HepG2 (cell line): ENCODE measurements around the gene ZNF644. TPM values are rescaled to one million over a fixed set of nuclear protein-coding genes. Genes with fewer than 3 reads are reported as not detected.

Experiments used
- ATF7 ChIP-seq, 2 experiments: fragments of 450-650 bp in 1 of 2; sonication (generic) in 1 of 2; formaldehyde crosslinking in 1 of 2; IDR thresholded peaks; 2 replicates each; pipeline versions ENCODE4 v1.4.0 to v1.6.1; 2016 to 2020; ENCODE audit warnings: antibody characterized with exemption in 1 of 2, mild to moderate bottlenecking in 1 of 2, missing genetic modification reagents in 1 of 2
- ATM ChIP-seq: fragments of 450-650 bp; IDR thresholded peaks from 2 replicates; pipeline ENCODE4 v1.7.1; 2017; ENCODE audit warnings: mild to moderate bottlenecking, borderline replicate concordance
- EEA1 ChIP-seq: sonication (generic); formaldehyde crosslinking; IDR thresholded peaks from 2 replicates; pipeline ENCODE4 v1.5.1; 2020; ENCODE audit warnings: mild to moderate bottlenecking, missing genetic modification reagents, borderline replicate concordance
- GZF1 ChIP-seq: sonication (generic); formaldehyde crosslinking; IDR thresholded peaks from 2 replicates; pipeline ENCODE4 v1.5.1; 2020; ENCODE audit warnings: mild to moderate bottlenecking, missing genetic modification reagents
- MLX ChIP-seq: IDR thresholded peaks from 2 replicates; pipeline ENCODE4 v1.6.1; 2016
- NFKBIZ ChIP-seq: IDR thresholded peaks from 2 replicates; pipeline ENCODE4 v1.6.1; 2018; ENCODE audit warnings: missing genetic modification reagents, missing compliant biosample characterization
- PHF20 ChIP-seq: sonication (generic); formaldehyde crosslinking; IDR thresholded peaks from 2 replicates; pipeline ENCODE4 v1.5.0; 2020; ENCODE audit warnings: mild to moderate bottlenecking, missing genetic modification reagents
- PHF21A ChIP-seq: sonication (generic); formaldehyde crosslinking; IDR thresholded peaks from 2 replicates; pipeline ENCODE4 v1.5.0; 2020; ENCODE audit warnings: mild to moderate bottlenecking, missing genetic modification reagents
- POGK ChIP-seq: sonication (generic); formaldehyde crosslinking; conservative IDR thresholded peaks from 2 replicates; pipeline ENCODE4 v1.8.0; 2022; ENCODE audit warnings: mild to moderate bottlenecking, moderate library complexity, missing genetic modification reagents
- RFXAP ChIP-seq: sonication (generic); formaldehyde crosslinking; IDR thresholded peaks from 2 replicates; pipeline ENCODE4 v1.4.0; 2020; ENCODE audit warnings: missing genetic modification reagents, borderline replicate concordance
- SNRNP70 ChIP-seq: fragments of 200-400 bp; formaldehyde crosslinking; IDR thresholded peaks from 2 replicates; pipeline ENCODE4 v1.6.1; 2017; ENCODE audit warnings: mild to moderate bottlenecking, low read depth, low read length, moderate library complexity
- ZBTB46 ChIP-seq: sonication (generic); formaldehyde crosslinking; IDR thresholded peaks from 2 replicates; pipeline ENCODE4 v1.4.0; 2020; ENCODE audit warnings: mild to moderate bottlenecking, missing genetic modification reagents, borderline replicate concordance
- ZNF224 ChIP-seq: sonication (generic); formaldehyde crosslinking; IDR thresholded peaks from 2 replicates; pipeline ENCODE4 v1.5.0; 2020; ENCODE audit warnings: mild to moderate bottlenecking, missing genetic modification reagents
- ZNF24 ChIP-seq: fragments of 450-650 bp; IDR thresholded peaks from 2 replicates; pipeline ENCODE4 v1.6.1; 2017; ENCODE audit warnings: antibody characterized with exemption, mild to moderate bottlenecking
- ZNF256 ChIP-seq: sonication (generic); formaldehyde crosslinking; conservative IDR thresholded peaks from 2 replicates; pipeline ENCODE4 v1.4.0; 2020; ENCODE audit warnings: missing genetic modification reagents
- ZNF382 ChIP-seq: sonication (generic); formaldehyde crosslinking; IDR thresholded peaks from 2 replicates; pipeline ENCODE4 v1.5.0; 2020; ENCODE audit warnings: missing genetic modification reagents, mild to moderate bottlenecking, borderline replicate concordance
- ZNF451 ChIP-seq: sonication (generic); formaldehyde crosslinking; IDR thresholded peaks from 2 replicates; pipeline ENCODE4 v1.5.0; 2020; ENCODE audit warnings: mild to moderate bottlenecking, missing genetic modification reagents
- ZNF552 ChIP-seq: sonication (generic); formaldehyde crosslinking; IDR thresholded peaks from 2 replicates; pipeline ENCODE4 v1.9.0; 2022; ENCODE audit warnings: missing genetic modification reagents, mild to moderate bottlenecking, borderline replicate concordance
- ZNF577 ChIP-seq: sonication (generic); formaldehyde crosslinking; IDR thresholded peaks from 2 replicates; pipeline ENCODE4 v1.4.0; 2020; ENCODE audit warnings: mild to moderate bottlenecking, low read depth, missing genetic modification reagents, borderline replicate concordance
- ZNF710 ChIP-seq: sonication (generic); formaldehyde crosslinking; IDR thresholded peaks from 2 replicates; pipeline ENCODE4 v1.5.0; 2020; ENCODE audit warnings: mild to moderate bottlenecking, missing genetic modification reagents, borderline replicate concordance
- ZNF766 ChIP-seq: sonication (generic); formaldehyde crosslinking; IDR thresholded peaks from 2 replicates; pipeline ENCODE4 v1.5.0; 2020; ENCODE audit warnings: missing genetic modification reagents, borderline replicate concordance
- ZNF788 ChIP-seq: sonication (generic); formaldehyde crosslinking; IDR thresholded peaks from 2 replicates; pipeline ENCODE4 v1.5.0; 2020; ENCODE audit warnings: mild to moderate bottlenecking, missing genetic modification reagents, borderline replicate concordance
- ZNF790 ChIP-seq: sonication (generic); formaldehyde crosslinking; IDR thresholded peaks from 2 replicates; pipeline ENCODE4 v1.8.0; 2022; ENCODE audit warnings: missing genetic modification reagents, mild to moderate bottlenecking, borderline replicate concordance
- ZNF83 ChIP-seq: sonication (generic); formaldehyde crosslinking; IDR thresholded peaks from 2 replicates; pipeline ENCODE4 v1.4.0; 2020; ENCODE audit warnings: missing genetic modification reagents, mild to moderate bottlenecking, borderline replicate concordance
- ZZZ3 ChIP-seq: sonication (generic); formaldehyde crosslinking; IDR thresholded peaks from 2 replicates; pipeline ENCODE4 v1.4.0; 2020; ENCODE audit warnings: missing genetic modification reagents, mild to moderate bottlenecking, borderline replicate concordance
- polyA plus RNA-seq, 8 experiments: library from polyadenylated mRNA; depleted of rRNA in 3 of 8; stranded (reverse) in 7 of 8; unstranded in 1 of 8; fragments of >200 nt; fragmentation: Illumina TruSeq in 4 of 8; extraction: Trizol in 4 of 8; gene quantifications; 2 replicates each; pipeline versions ENCODE4 v1.2.1 to v1.2.3, GENCODE V29; 2011 to 2016; ENCODE audit warnings: low read depth in 4 of 8, missing spikeins in 1 of 8, mixed read lengths in 1 of 8; ENCODE audit not compliant: insufficient read depth in 1 of 8
- total RNA-seq, 5 experiments: library from RNA; depleted of rRNA; stranded (reverse); fragments of >200 nt; fragmentation: Illumina TruSeq; extraction: Trizol; gene quantifications; 2 replicates each; pipeline ENCODE4 v1.2.3, GENCODE V29; 2016; ENCODE audit warnings: low read depth in 1 of 5

Gene ZNF644
- total and polyA plus RNA-seq, 2 of the 13 experiments (the other 11 are each of a cell fraction or from before 2014, with no cell fraction given): 17.7 to 51.7 TPM

- TF ChIP-seq ZNF766 (no peak), RFXAP (CRISPR knock-in tag) (no peak), GZF1 (no peak), ZNF790 (CRISPR knock-in tag) (no peak), ZNF451 (CRISPR knock-in tag) (no peak), ZNF577 (CRISPR knock-in tag) (no peak), EEA1 (CRISPR knock-in tag) (no peak), ZZZ3 (CRISPR knock-in tag) (no peak), PHF21A (CRISPR knock-in tag) (no peak), ZNF552 (CRISPR knock-in tag) (no peak), PHF20 (CRISPR knock-in tag) (no peak), ZNF83 (CRISPR knock-in tag) (no peak), ZNF710 (no peak), ATF7 (IDR thresholded peaks at IDR 0.05) (no peak), ATF7 (CRISPR knock-in tag; IDR thresholded peaks at IDR 0.05) (no peak), MLX (CRISPR knock-in tag) (no peak), NFKBIZ (no peak), ZNF256 (no peak), ATM (no peak), ZNF788 (CRISPR knock-in tag) (no peak), SNRNP70 (no peak), ZNF24 (no peak), ZBTB46 (no peak), POGK (CRISPR knock-in tag) (no peak), ZNF382 (no peak), ZNF224 (CRISPR knock-in tag) (no peak)
Measured at GRCh38 chr1:91026320-91026719, 4.5 kb upstream of the ZNF644 start (continued).
